ENCODE measurements around the gene SPTY2D1.
"Not testable (repeated sequence)": the region's sequence is repeated elsewhere in the genome, so short reads cannot be mapped to it uniquely, and the experiment has no call there.

Gene SPTY2D1

GRCh38 chr11:18600915-18601569, 33.1 kb downstream of the SPTY2D1 start:
- TF ChIP-seq CTCF (conservative IDR thresholded peaks at IDR 0.05; ENCODE audit: control insufficient read depth, insufficient read depth, low read depth, low read length): no peak
- no peak for DNase-seq (ENCODE audit: low read depth)
- H3K4me3 ChIP-seq (ENCODE audit: control insufficient read depth, low read depth, low read length): no peak overlapping the region

- TF ChIP-seq CTCF (conservative IDR thresholded peaks at IDR 0.05; ENCODE audit: control insufficient read depth, insufficient read depth, low read depth, low read length): no peak
- H3K4me3 ChIP-seq (ENCODE audit: control insufficient read depth, low read depth, low read length): no peak within 1 kb of the TSS
- DNase-seq (ENCODE audit: low read depth): peak; percentile 72
These were observed 34.4 kb downstream of the SPTY2D1 start, which contains the start of gene MISFA for GRCh38 chr11:18599739-18600230. Gene MISFA (plus strand): TSS chr11:18599789. CDS start chr11:18599929, 140 bp downstream.

- no peak for TF ChIP-seq CTCF (conservative IDR thresholded peaks at IDR 0.05; ENCODE audit: control insufficient read depth, insufficient read depth, low read depth, low read length)
- peak; percentile 94 for DNase-seq (ENCODE audit: low read depth)
- no peak overlapping the region for H3K4me3 ChIP-seq (ENCODE audit: control insufficient read depth, low read depth, low read length)
These were observed 39.0 kb downstream of the SPTY2D1 start for GRCh38 chr11:18594999-18595749.

- H3K4me3 ChIP-seq (ENCODE audit: control insufficient read depth, low read depth, low read length); DNase-seq (ENCODE audit: low read depth): not testable (repeated sequence)
These were observed 40.1 kb downstream of the SPTY2D1 start for GRCh38 chr11:18594088-18594487.

DNA sequence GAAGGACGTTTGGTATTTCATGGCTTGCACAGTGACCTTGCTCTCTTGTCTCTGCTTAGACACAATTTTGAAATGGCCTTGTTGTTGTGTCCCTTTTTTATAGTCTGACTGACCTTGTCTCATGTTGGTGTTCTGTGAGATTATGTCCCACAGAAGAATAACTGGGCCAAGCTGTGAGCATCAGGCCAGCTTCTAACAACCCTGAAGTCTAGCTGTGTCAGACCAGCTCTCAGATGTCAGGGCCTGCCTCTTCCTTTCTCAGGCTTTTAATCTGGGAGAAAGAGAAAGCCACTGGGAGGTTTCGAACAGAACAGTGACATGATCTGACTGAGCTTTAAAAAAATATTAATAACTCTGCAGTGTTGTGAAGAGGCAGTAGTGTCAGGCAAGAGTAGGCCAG, 43.6 kb downstream of the SPTY2D1 start:
- TF ChIP-seq CTCF (conservative IDR thresholded peaks at IDR 0.05; ENCODE audit: control insufficient read depth, insufficient read depth, low read depth, low read length): no peak
- H3K4me3 ChIP-seq (ENCODE audit: control insufficient read depth, low read depth, low read length): no peak overlapping the region
- no peak for DNase-seq (ENCODE audit: low read depth)

DNA sequence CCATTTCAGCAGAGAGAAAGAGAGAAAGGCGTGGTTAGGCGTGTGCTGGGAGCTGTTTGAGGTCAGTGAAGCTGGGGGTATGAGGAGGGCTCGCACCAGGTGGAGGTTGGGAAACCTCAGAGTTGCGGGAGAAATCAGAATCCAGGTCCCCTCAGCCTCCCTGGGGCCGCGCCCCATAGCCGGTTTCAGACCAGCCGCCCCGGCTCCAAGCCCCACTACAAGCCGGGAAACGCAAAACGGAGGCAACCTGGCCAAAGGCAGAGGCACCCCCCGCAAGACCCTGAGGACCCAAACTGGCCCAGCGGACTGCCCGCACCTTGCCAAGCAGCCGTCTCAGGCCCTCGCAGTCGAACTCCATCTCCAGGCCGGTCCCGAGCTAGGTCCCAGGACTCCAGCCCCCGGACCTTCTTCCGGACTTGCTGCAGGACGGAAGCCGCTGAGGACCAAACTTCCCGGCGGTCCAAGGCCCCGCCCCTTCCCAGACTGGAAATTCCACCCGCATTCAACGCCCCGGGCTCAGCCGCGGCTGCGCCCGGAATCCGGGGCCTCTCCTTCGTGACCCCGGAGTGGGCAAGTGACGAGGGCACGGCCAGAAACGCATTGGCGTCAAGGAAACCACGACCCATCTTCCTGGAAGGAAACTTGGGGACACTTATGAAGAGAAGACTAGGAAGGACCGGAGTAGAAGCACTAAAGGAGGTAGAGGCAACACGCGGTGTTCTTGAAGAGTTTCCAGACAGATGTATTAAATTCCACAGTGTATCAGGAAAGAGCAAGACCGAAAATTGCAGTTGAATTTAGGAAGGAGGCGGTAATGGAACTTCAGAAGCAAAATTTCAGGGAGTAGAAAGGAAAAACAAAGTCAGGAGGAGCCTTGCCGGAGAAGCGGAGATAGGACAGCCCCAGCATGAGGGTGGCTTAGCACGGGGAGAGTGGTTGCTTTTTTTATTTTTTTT, 45.6 kb downstream of the SPTY2D1 start, which contains the start of gene UEVLD:
Gene UEVLD (minus strand): TSS at position 438 of the 956 bp plus-strand sequence. CDS start 80 bp downstream, at position 358.
- TF ChIP-seq CTCF (conservative IDR thresholded peaks at IDR 0.05; ENCODE audit: control insufficient read depth, insufficient read depth, low read depth, low read length): no peak
- peak within 1 kb of the TSS; percentile 96 for H3K4me3 ChIP-seq (ENCODE audit: control insufficient read depth, low read depth, low read length)
- peak; percentile 87 for DNase-seq (ENCODE audit: low read depth)

Measured in fibroblast of mammary gland (primary cell).